OCI-LY7 (cell line): ENCODE data around the gene RUSF1.

Experiments
- EZH2phosphoT487 ChIP-seq: fragments of 200-600 bp; sonication (generic); IDR thresholded peaks from 2 replicates; pipeline ENCODE4 v1.6.1; 2018; ENCODE audit warnings: low read depth, borderline replicate concordance, mild to moderate bottlenecking, mixed run types, antibody characterized with exemption, low read length, moderate library complexity, mixed read lengths
- TF ChIP-seq, protein P1 (sequence below): fragments of 200-600 bp; sonication (generic); conservative IDR thresholded peaks from 2 replicates; pipeline ENCODE4 v1.5.1; 2014; ENCODE audit warnings: mild to moderate bottlenecking, antibody characterized with exemption, low read length, moderate library complexity, mixed read lengths

DNA sequence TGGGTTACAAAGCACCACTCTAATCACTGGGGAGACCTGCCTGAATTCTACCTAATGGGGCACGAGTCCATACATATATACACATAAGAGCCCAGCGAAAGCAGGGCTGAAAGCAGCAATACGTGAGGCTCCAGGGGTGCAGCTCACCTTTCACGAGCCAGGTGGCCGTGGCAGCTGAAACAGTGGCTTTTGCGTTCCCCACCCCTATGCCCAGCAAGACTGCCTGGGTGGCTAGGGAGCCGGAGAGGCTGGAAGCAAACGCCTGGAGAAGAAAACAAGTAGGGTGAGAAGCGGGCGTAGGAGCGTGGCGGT, 618 bp downstream of the RUSF1 start:
- TF ChIP-seq, protein P1, sequence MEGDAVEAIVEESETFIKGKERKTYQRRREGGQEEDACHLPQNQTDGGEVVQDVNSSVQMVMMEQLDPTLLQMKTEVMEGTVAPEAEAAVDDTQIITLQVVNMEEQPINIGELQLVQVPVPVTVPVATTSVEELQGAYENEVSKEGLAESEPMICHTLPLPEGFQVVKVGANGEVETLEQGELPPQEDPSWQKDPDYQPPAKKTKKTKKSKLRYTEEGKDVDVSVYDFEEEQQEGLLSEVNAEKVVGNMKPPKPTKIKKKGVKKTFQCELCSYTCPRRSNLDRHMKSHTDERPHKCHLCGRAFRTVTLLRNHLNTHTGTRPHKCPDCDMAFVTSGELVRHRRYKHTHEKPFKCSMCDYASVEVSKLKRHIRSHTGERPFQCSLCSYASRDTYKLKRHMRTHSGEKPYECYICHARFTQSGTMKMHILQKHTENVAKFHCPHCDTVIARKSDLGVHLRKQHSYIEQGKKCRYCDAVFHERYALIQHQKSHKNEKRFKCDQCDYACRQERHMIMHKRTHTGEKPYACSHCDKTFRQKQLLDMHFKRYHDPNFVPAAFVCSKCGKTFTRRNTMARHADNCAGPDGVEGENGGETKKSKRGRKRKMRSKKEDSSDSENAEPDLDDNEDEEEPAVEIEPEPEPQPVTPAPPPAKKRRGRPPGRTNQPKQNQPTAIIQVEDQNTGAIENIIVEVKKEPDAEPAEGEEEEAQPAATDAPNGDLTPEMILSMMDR, result no peak
- TF ChIP-seq EZH2phosphoT487, result no peak
